Measurements from ENCODE around the gene C5orf58. TPM values are rescaled to one million over a fixed set of nuclear protein-coding genes. Genes with fewer than 3 reads are reported as not detected.

C5orf58 gene
- total RNA-seq, 3 donors from 2014 or later: 0.15 to 0.80 TPM; not detected in 1

DNA sequence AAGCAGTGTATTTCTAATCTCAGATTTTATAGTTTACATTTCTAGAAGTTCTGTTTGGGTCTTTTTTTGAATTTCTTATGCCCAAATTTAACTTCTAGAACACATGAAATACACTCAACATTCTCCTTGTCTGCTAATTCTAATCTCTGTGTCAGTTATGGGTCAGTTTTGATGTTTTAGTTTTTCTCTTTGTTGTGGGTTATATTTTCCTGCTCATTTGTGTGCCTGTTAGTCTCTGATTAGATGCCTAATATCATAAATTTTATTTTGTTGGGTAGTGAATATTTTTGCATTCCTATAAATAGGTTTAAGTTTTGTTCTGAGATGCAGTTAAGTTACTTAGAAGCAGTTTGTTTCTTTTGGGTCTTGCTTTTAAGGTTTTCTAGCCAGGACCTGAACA, 52.4 kb downstream of the C5orf58 start:
- intact Hi-C loops (cut with DNase I; ENCODE audit: low total_unique reads): no loop called here
- no peaks in the 10 kb centered on the region for H3K36me3 ChIP-seq
- no peaks in the 10 kb centered on the region for H3K9me3 ChIP-seq
- no peak overlapping the region for H3K4me3 ChIP-seq
- H3K27ac ChIP-seq: no peak overlapping the region
- H3K27me3 ChIP-seq: no peaks in the 10 kb centered on the region
- H3K4me1 ChIP-seq: no peaks in the 10 kb centered on the region
- TF ChIP-seq POLR2AphosphoS5 (IDR thresholded peaks at IDR 0.05) (no peak), POLR2A (IDR thresholded peaks at IDR 0.05) (no peak)
- TF ChIP-seq, protein P1, sequence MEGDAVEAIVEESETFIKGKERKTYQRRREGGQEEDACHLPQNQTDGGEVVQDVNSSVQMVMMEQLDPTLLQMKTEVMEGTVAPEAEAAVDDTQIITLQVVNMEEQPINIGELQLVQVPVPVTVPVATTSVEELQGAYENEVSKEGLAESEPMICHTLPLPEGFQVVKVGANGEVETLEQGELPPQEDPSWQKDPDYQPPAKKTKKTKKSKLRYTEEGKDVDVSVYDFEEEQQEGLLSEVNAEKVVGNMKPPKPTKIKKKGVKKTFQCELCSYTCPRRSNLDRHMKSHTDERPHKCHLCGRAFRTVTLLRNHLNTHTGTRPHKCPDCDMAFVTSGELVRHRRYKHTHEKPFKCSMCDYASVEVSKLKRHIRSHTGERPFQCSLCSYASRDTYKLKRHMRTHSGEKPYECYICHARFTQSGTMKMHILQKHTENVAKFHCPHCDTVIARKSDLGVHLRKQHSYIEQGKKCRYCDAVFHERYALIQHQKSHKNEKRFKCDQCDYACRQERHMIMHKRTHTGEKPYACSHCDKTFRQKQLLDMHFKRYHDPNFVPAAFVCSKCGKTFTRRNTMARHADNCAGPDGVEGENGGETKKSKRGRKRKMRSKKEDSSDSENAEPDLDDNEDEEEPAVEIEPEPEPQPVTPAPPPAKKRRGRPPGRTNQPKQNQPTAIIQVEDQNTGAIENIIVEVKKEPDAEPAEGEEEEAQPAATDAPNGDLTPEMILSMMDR (IDR thresholded peaks at IDR 0.05): no peak
- no peak for DNase-seq (ENCODE audit: low spot score in 2 of 2)

DNA sequence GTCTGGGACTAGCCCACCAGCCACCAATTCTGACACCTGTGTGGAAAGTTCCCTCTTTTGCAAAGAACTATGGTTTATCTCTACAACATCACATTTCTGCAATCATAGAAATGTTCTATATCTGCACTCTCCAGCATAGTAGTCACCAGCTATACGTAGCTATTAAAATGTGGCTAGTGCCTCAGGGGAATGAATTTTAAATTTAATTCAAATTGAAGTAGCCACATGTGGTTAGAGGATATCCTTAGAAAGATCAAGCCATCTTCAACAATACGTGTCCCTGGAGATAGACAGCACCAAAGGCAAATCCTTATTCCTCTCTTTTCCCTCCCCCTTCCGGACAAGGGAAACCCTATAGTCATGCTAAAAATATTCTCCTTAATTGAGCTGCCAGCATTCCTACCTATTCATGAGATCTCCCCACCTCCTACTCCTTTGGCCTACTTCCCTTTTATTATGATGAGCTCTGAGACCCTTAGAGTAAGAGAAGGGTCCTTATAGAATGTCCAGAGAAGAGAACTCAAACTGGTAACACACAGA, 53.7 kb downstream of the C5orf58 start:
- intact Hi-C loops (cut with DNase I; ENCODE audit: low total_unique reads): no loop called here
- Histone ChIP-seq H3K27ac (no peak overlapping the region), H3K9me3 (no peaks in the 10 kb centered on the region), H3K36me3 (no peaks in the 10 kb centered on the region), H3K4me3 (no peak overlapping the region), H3K27me3 (no peaks in the 10 kb centered on the region), H3K4me1 (no peaks in the 10 kb centered on the region)
- DNase-seq (ENCODE audit: low spot score in 2 of 2): no peak
- TF ChIP-seq POLR2AphosphoS5 (IDR thresholded peaks at IDR 0.05): no peak
- TF ChIP-seq, protein P1 (IDR thresholded peaks at IDR 0.05): no peak
- TF ChIP-seq POLR2A (IDR thresholded peaks at IDR 0.05): no peak

GRCh38 chr5:170287532-170287931, 54.7 kb downstream of the C5orf58 start:
- no peaks in the 10 kb centered on the region for H3K36me3 ChIP-seq

GRCh38 chr5:170288151-170288550, 55.4 kb downstream of the C5orf58 start:
- TF ChIP-seq POLR2AphosphoS5 (IDR thresholded peaks at IDR 0.05) (no peak), POLR2A (IDR thresholded peaks at IDR 0.05) (no peak)
- TF ChIP-seq, protein P1 (IDR thresholded peaks at IDR 0.05): no peak
- H3K9me3 ChIP-seq: no peaks in the 10 kb centered on the region
- H3K4me1 ChIP-seq: no peaks in the 10 kb centered on the region
- no peaks in the 10 kb centered on the region for H3K27me3 ChIP-seq
- H3K27ac ChIP-seq: peak overlapping the region in 1 of 2 donors; percentile 84
- no peak for DNase-seq (ENCODE audit: low spot score in 2 of 2)
- H3K4me3 ChIP-seq: no peak overlapping the region
- intact Hi-C loops (cut with DNase I; ENCODE audit: low total_unique reads): no loop called here
- no peaks in the 10 kb centered on the region for H3K36me3 ChIP-seq

More at GRCh38 chr5:170287532-170287931, 54.7 kb downstream of the C5orf58 start:
- intact Hi-C loops (cut with DNase I; ENCODE audit: low total_unique reads): no loop called here
- H3K4me3 ChIP-seq: no peak overlapping the region
- peak overlapping the region in 1 of 2 donors; percentile 84 for H3K27ac ChIP-seq
- no peaks in the 10 kb centered on the region for H3K4me1 ChIP-seq
- no peaks in the 10 kb centered on the region for H3K9me3 ChIP-seq
- TF ChIP-seq, protein P1 (IDR thresholded peaks at IDR 0.05): no peak
- peak; percentile 43 to 77 (median 64) for TF ChIP-seq POLR2AphosphoS5 (IDR thresholded peaks at IDR 0.05)
- DNase-seq (ENCODE audit: low spot score in 2 of 2): no peak
- H3K27me3 ChIP-seq: no peaks in the 10 kb centered on the region

GRCh38 chr5:170288551-170288950, 55.8 kb downstream of the C5orf58 start:
- H3K27me3 ChIP-seq: no peaks in the 10 kb centered on the region
- DNase-seq (ENCODE audit: low spot score in 2 of 2): no peak
- no peaks in the 10 kb centered on the region for H3K36me3 ChIP-seq
- H3K9me3 ChIP-seq: no peaks in the 10 kb centered on the region
- H3K27ac ChIP-seq: peak overlapping the region; percentile 57 to 84
- intact Hi-C loops (cut with DNase I; ENCODE audit: low total_unique reads): no loop called here
- H3K4me3 ChIP-seq: no peak overlapping the region
- H3K4me1 ChIP-seq: no peaks in the 10 kb centered on the region
- TF ChIP-seq, protein P1 (IDR thresholded peaks at IDR 0.05): no peak
- no peak for TF ChIP-seq POLR2AphosphoS5 (IDR thresholded peaks at IDR 0.05)
- no peak for TF ChIP-seq POLR2A (IDR thresholded peaks at IDR 0.05)
